HepG2 (cell line): ENCODE measurements around the gene FABP6. TPM values are rescaled to one million over a fixed set of nuclear protein-coding genes. Genes with fewer than 3 reads are reported as not detected.
A peak's percentile ranks its signal among the peaks of the same experiment; 100 is the strongest.

ENCODE experiments used
- BHLHE40 ChIP-seq: IDR thresholded peaks from 2 replicates; pipeline ENCODE4 v1.6.1; 2011; ENCODE audit warnings: low read length, improper control_type of control experiment
- HNF1A ChIP-seq, 2 experiments: sonication (generic) in 1 of 2; formaldehyde crosslinking in 1 of 2; IDR thresholded peaks; 2 replicates each; pipeline versions ENCODE4 v1.4.0 to v1.6.1; 2016 to 2020; ENCODE audit warnings: borderline replicate concordance in 1 of 2, low read depth in 1 of 2, mild to moderate bottlenecking in 1 of 2, missing genetic modification reagents in 1 of 2
- HNRNPK ChIP-seq: fragments of 200-400 bp; formaldehyde crosslinking; IDR thresholded peaks from 2 replicates; pipeline ENCODE4 v1.6.1; 2018; ENCODE audit warnings: low read length, low read depth, moderate library complexity, mild to moderate bottlenecking; ENCODE audit not compliant: poor library complexity, severe bottlenecking
- IKZF1 ChIP-seq: fragments of 450-650 bp; IDR thresholded peaks from 2 replicates; pipeline ENCODE4 v1.7.1; 2016
- JUND ChIP-seq: sonication (generic); formaldehyde crosslinking; IDR thresholded peaks from 2 replicates; pipeline ENCODE4 v1.8.0; 2022; ENCODE audit warnings: mild to moderate bottlenecking, missing genetic modification reagents
- MAF1 ChIP-seq: sonication (generic); formaldehyde crosslinking; IDR thresholded peaks from 2 replicates; pipeline ENCODE4 v1.5.0; 2020; ENCODE audit warnings: missing genetic modification reagents, borderline replicate concordance
- MIXL1 ChIP-seq: IDR thresholded peaks from 2 replicates; pipeline ENCODE4 v1.6.1; 2016
- MXD1 ChIP-seq: sonication (generic); formaldehyde crosslinking; IDR thresholded peaks from 2 replicates; pipeline ENCODE4 v1.4.0; 2020; ENCODE audit warnings: mild to moderate bottlenecking, missing genetic modification reagents
- NR2F6 ChIP-seq, 2 experiments: IDR thresholded peaks; 2 replicates each; pipeline ENCODE4 v1.6.1; 2016; ENCODE audit warnings: antibody characterized with exemption in 1 of 2, mild to moderate bottlenecking in 1 of 2
- POLR2AphosphoS5 ChIP-seq: IDR thresholded peaks from 2 replicates; pipeline ENCODE4 v1.6.1; 2012; ENCODE audit warnings: low read depth, low read length
- RELA ChIP-seq: sonication (generic); formaldehyde crosslinking; IDR thresholded peaks from 2 replicates; pipeline ENCODE4 v1.4.0; 2020; ENCODE audit warnings: missing genetic modification reagents
- ZNF235 ChIP-seq: sonication (generic); formaldehyde crosslinking; IDR thresholded peaks from 2 replicates; pipeline ENCODE4 v1.8.1; 2023; ENCODE audit warnings: mild to moderate bottlenecking, missing genetic modification reagents, borderline replicate concordance
- ZNF333 ChIP-seq: sonication (generic); formaldehyde crosslinking; IDR thresholded peaks from 2 replicates; pipeline ENCODE4 v1.4.0; 2020; ENCODE audit warnings: mild to moderate bottlenecking, missing genetic modification reagents, borderline replicate concordance
- ZNF570 ChIP-seq: sonication (generic); formaldehyde crosslinking; IDR thresholded peaks from 2 replicates; pipeline ENCODE4 v1.4.0; 2020; ENCODE audit warnings: mild to moderate bottlenecking, missing genetic modification reagents, borderline replicate concordance
- ZNF687 ChIP-seq: sonication (generic); formaldehyde crosslinking; IDR thresholded peaks from 2 replicates; pipeline ENCODE4 v1.5.1; 2020; ENCODE audit warnings: mild to moderate bottlenecking, missing genetic modification reagents, moderate library complexity
- polyA plus RNA-seq, 8 experiments: library from polyadenylated mRNA; depleted of rRNA in 3 of 8; stranded (reverse) in 7 of 8; unstranded in 1 of 8; fragments of >200 nt; fragmentation: Illumina TruSeq in 4 of 8; extraction: Trizol in 4 of 8; gene quantifications; 2 replicates each; pipeline versions ENCODE4 v1.2.1 to v1.2.3, GENCODE V29; 2011 to 2016; ENCODE audit warnings: low read depth in 4 of 8, missing spikeins in 1 of 8, mixed read lengths in 1 of 8; ENCODE audit not compliant: insufficient read depth in 1 of 8
- total RNA-seq, 5 experiments: library from RNA; depleted of rRNA; stranded (reverse); fragments of >200 nt; fragmentation: Illumina TruSeq; extraction: Trizol; gene quantifications; 2 replicates each; pipeline ENCODE4 v1.2.3, GENCODE V29; 2016; ENCODE audit warnings: low read depth in 1 of 5

The FABP6 gene
- total and polyA plus RNA-seq, 2 of the 13 experiments (the other 11 are each of a cell fraction or from before 2014, with no cell fraction given) = 0.13 TPM; not detected in 1

- TF ChIP-seq HNRNPK = no peak
- no peak for TF ChIP-seq HNF1A (IDR thresholded peaks at IDR 0.05; ENCODE audit: low read depth)
- no peak for TF ChIP-seq HNF1A (CRISPR knock-in tag; IDR thresholded peaks at IDR 0.05; ENCODE audit: borderline replicate concordance)
- peak; percentile 59 for TF ChIP-seq ZNF687
- 0 out of 2 replicates have a peak, but pooled peaks have one; percentile 7 for TF ChIP-seq BHLHE40
- no peak for TF ChIP-seq NR2F6 (IDR thresholded peaks at IDR 0.05)
- 0 out of 2 replicates have a peak, but pooled peaks have one; percentile 30 for TF ChIP-seq NR2F6 (CRISPR knock-in tag; IDR thresholded peaks at IDR 0.05)
- TF ChIP-seq POLR2AphosphoS5 = no peak
- TF ChIP-seq IKZF1 = no peak
- TF ChIP-seq ZNF333 = no peak
- no peak for TF ChIP-seq ZNF570 (CRISPR knock-in tag)
- no peak for TF ChIP-seq MXD1 (CRISPR knock-in tag)
- no peak for TF ChIP-seq RELA (CRISPR knock-in tag)
- TF ChIP-seq JUND (CRISPR knock-in tag) = no peak
- TF ChIP-seq ZNF235 (CRISPR knock-in tag) = no peak
- no peak for TF ChIP-seq MAF1 (CRISPR knock-in tag)
- no peak for TF ChIP-seq MIXL1 (CRISPR knock-in tag)
Measured at GRCh38 chr5:160260881-160261815, 31.8 kb downstream of the FABP6 start (continued).
